Keratinocyte (primary cell): Measurements from ENCODE around the gene SUSD4. TPM values are rescaled to one million over a fixed set of nuclear protein-coding genes. Genes with fewer than 3 reads are reported as not detected.

Source experiments
- DNase-seq: peaks from one replicate; pipeline ENCODE4 v3.0.0-alpha.2; 2011; ENCODE audit warnings: low read depth, missing footprints, low spot score
- FAIRE-seq: peaks from 2 replicates; lab custom pipeline; 2011; peaks lifted over from hg19 to GRCh38; lab: Jason Lieb, UNC
- H2AFZ ChIP-seq: 2 replicates; pipeline ENCODE4 v1.6.0; 2012; ENCODE audit warnings: low read length, control low read depth, inconsistent platforms; ENCODE audit not compliant: control insufficient read depth
- H3K27ac ChIP-seq: 2 replicates; pipeline ENCODE4 v1.5.1; 2011; ENCODE audit warnings: low read length; ENCODE audit not compliant: control insufficient read depth, insufficient read depth
- H3K27me3 ChIP-seq: 3 replicates; pipeline ENCODE4 v1.6.0; 2011; ENCODE audit warnings: low read length; ENCODE audit not compliant: control insufficient read depth, insufficient read depth; ENCODE audit errors: extremely low read depth
- H3K36me3 ChIP-seq, 2 experiments: 2 replicates in 1 of 2; 3 replicates in 1 of 2; pipeline ENCODE4 v1.5.1; 2011; ENCODE audit warnings: low read length in 2 of 2, mild to moderate bottlenecking in 1 of 2; ENCODE audit not compliant: control insufficient read depth in 2 of 2, insufficient read depth in 2 of 2; ENCODE audit errors: extremely low read depth in 1 of 2
- H3K4me1 ChIP-seq: 3 replicates; pipeline ENCODE4 v1.5.1; 2011; ENCODE audit warnings: low read length; ENCODE audit not compliant: control insufficient read depth, insufficient read depth; ENCODE audit errors: extremely low read depth
- H3K4me2 ChIP-seq: 3 replicates; pipeline ENCODE4 v1.6.0; 2011; ENCODE audit warnings: low read depth, low read length; ENCODE audit not compliant: control insufficient read depth, insufficient read depth; ENCODE audit errors: extremely low read depth
- H3K4me3 ChIP-seq, 3 experiments: fragments of 200-600 bp in 1 of 3; sonication (generic) in 1 of 3; 2 replicates in 2 of 3; 3 replicates in 1 of 3; pipeline ENCODE4 v1.5.1; 2011 to 2016; ENCODE audit warnings: low read length in 3 of 3, mild to moderate bottlenecking in 3 of 3, control low read depth in 2 of 3, inconsistent platforms in 1 of 3, low read depth in 1 of 3, mixed read lengths in 1 of 3, mixed run types in 1 of 3, moderate library complexity in 1 of 3; ENCODE audit not compliant: control insufficient read depth in 2 of 3, insufficient read depth in 2 of 3; ENCODE audit errors: extremely low read depth in 1 of 3
- H3K79me2 ChIP-seq: 2 replicates; pipeline ENCODE4 v1.6.0; 2012; ENCODE audit warnings: low read length; ENCODE audit not compliant: control insufficient read depth, insufficient read depth
- H3K9ac ChIP-seq: 3 replicates; pipeline ENCODE4 v1.6.0; 2011; ENCODE audit warnings: low read length; ENCODE audit not compliant: control insufficient read depth, insufficient read depth; ENCODE audit errors: extremely low read depth
- H3K9me1 ChIP-seq: 3 replicates; pipeline ENCODE4 v1.6.0; 2011; ENCODE audit warnings: low read length; ENCODE audit not compliant: control insufficient read depth, insufficient read depth; ENCODE audit errors: extremely low read depth
- H3K9me3 ChIP-seq: 2 replicates; pipeline ENCODE4 v1.5.1; 2012; ENCODE audit warnings: low read depth, low read length; ENCODE audit not compliant: control insufficient read depth
- H4K20me1 ChIP-seq: 3 replicates; pipeline ENCODE4 v1.6.0; 2011; ENCODE audit warnings: low read length; ENCODE audit not compliant: control insufficient read depth, insufficient read depth; ENCODE audit errors: extremely low read depth
- EZH2 ChIP-seq: IDR thresholded peaks from one replicate; pipeline ENCODE4 v1.6.1; 2012; ENCODE audit warnings: inconsistent platforms, mild to moderate bottlenecking, low read length, moderate library complexity
- dilution Hi-C: fragments of 300-500 bp; cut with MboI; formaldehyde crosslinking; loops from one replicate; pipeline ENCODE4 v1.7.0; 2020; ENCODE audit warnings: low sequenced_read_pairs; ENCODE audit not compliant: extremely low pct_ligation_motif_present
- polyA plus RNA-seq, 5 experiments: library from polyadenylated mRNA; depleted of rRNA in 3 of 5; stranded (reverse) in 3 of 5; stranded (forward) in 1 of 5; unstranded in 1 of 5; fragments of >200 nt; gene quantifications; 1 replicate in 1 of 5; 2 replicates in 3 of 5; 3 replicates in 1 of 5; pipeline versions ENCODE4 v1.2.1 to v1.2.3, GENCODE V29; 2011 to 2012; ENCODE audit warnings: missing spikeins in 2 of 5, low read depth in 1 of 5, low replicate concordance in 1 of 5
- TF ChIP-seq, protein P1 (sequence below), 3 experiments: IDR thresholded peaks in 1 of 3; conservative IDR thresholded peaks in 1 of 3; optimal IDR thresholded peaks in 1 of 3; 2 replicates in 2 of 3; 3 replicates in 1 of 3; pipeline versions ENCODE3 to v1.5.1; 2011; ENCODE audit warnings: low read length in 3 of 3, mild to moderate bottlenecking in 3 of 3, moderate library complexity in 2 of 3, control low read depth in 1 of 3, inconsistent platforms in 1 of 3; ENCODE audit not compliant: insufficient read depth in 2 of 3; ENCODE audit errors: extremely low read depth in 1 of 3

Gene SUSD4
- polyA plus RNA-seq, 1 donor (not counting 4 experiments of a cell fraction or from before 2014, with no cell fraction given), result 1.6 TPM

DNA sequence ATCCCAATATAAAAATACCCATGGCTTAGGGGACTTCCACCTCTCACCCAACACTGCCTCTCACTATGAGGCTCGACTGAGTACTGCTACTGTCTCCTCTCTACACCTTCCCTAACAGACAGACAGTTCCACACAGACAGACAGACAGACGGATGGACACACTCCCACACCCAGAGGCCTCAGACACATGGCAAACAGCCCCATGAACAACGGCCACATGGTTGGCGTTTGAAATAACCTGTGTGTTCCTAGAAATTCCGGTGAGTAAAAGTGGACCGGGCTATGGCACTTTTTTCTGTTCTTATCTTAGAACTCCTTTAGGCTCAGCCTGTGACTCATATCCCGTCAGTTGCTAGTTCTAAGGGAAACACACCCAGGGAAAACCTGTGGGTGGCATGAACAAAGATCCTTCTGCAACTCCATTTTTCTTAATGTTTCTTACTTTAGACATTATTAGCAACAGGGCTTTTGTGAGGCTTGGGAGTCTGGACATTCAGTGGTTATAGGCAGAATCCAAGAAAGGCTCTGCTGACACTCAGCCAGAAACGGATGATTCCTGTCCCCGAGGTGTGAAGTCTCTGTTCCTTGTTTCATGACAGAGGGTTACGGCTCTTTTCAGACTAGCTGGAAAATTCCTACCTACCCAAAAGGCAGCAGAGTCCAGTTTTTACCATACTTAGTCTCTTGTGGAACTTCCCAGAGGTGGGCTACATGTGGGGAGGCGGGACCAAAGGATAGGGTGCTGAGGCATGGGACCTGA lies 130.4 kb downstream of the SUSD4 start:
- dilution Hi-C loops, result no loop called here
- H3K79me2 ChIP-seq, result no peaks in the 10 kb centered on the region
- H3K27ac ChIP-seq, result peak overlapping the region; percentile 89
- no peak for TF ChIP-seq EZH2
- TF ChIP-seq, protein P1, sequence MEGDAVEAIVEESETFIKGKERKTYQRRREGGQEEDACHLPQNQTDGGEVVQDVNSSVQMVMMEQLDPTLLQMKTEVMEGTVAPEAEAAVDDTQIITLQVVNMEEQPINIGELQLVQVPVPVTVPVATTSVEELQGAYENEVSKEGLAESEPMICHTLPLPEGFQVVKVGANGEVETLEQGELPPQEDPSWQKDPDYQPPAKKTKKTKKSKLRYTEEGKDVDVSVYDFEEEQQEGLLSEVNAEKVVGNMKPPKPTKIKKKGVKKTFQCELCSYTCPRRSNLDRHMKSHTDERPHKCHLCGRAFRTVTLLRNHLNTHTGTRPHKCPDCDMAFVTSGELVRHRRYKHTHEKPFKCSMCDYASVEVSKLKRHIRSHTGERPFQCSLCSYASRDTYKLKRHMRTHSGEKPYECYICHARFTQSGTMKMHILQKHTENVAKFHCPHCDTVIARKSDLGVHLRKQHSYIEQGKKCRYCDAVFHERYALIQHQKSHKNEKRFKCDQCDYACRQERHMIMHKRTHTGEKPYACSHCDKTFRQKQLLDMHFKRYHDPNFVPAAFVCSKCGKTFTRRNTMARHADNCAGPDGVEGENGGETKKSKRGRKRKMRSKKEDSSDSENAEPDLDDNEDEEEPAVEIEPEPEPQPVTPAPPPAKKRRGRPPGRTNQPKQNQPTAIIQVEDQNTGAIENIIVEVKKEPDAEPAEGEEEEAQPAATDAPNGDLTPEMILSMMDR (optimal IDR thresholded peaks at IDR 0.05 in 1 of 3, IDR thresholded peaks at IDR 0.05 in 1 of 3, conservative IDR thresholded peaks at IDR 0.05 in 1 of 3; ENCODE audit: extremely low read depth in 1 of 3, insufficient read depth in 2 of 3, low read length in 3 of 3), result no peak
- H3K36me3 ChIP-seq, result no peaks in the 10 kb centered on the region
- no peaks in the 10 kb centered on the region for H3K9me1 ChIP-seq
- H3K9me3 ChIP-seq, result no peaks in the 10 kb centered on the region
- H3K4me1 ChIP-seq, result peaks cover 39% of the 10 kb centered on the region
- H3K4me2 ChIP-seq, result peak overlapping the region; percentile 61
- peak overlapping the region in 1 of 3 experiments; percentile 9 for H3K4me3 ChIP-seq
- no peaks in the 10 kb centered on the region for H3K27me3 ChIP-seq
- DNase-seq, result peak; percentile 21
- peak overlapping the region; percentile 89 for H2AFZ ChIP-seq
- peak overlapping the region; percentile 63 for H3K9ac ChIP-seq
- FAIRE-seq, result peak; percentile 91
- H4K20me1 ChIP-seq, result no peaks in the 10 kb centered on the region

DNA sequence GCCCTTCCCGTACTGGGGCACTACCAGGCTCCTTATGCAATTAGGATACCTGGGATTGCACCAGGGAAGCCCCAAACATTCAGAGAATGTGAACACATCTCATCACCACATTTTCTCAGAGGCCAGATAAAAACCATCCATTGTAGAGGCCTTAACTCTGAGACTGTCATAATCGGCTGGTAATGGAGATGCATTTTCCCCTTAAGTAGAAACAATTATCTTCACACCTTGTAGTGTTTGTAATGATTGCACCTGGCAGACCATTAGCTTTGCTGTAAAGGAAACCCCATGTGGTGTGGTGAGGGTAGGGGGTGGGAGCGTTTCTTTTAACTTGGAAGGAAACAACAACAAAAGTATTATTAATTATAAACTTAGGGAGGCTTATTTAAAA lies 131.0 kb downstream of the SUSD4 start:
- no peak overlapping the region for H3K4me3 ChIP-seq
- H3K36me3 ChIP-seq, result no peaks in the 10 kb centered on the region
- H3K79me2 ChIP-seq, result no peaks in the 10 kb centered on the region
- H3K27me3 ChIP-seq, result no peaks in the 10 kb centered on the region
- DNase-seq (no peak), FAIRE-seq (no peak)
- H3K9me3 ChIP-seq, result no peaks in the 10 kb centered on the region
- TF ChIP-seq EZH2, result no peak
- TF ChIP-seq, protein P1 (optimal IDR thresholded peaks at IDR 0.05 in 1 of 3, IDR thresholded peaks at IDR 0.05 in 1 of 3, conservative IDR thresholded peaks at IDR 0.05 in 1 of 3; ENCODE audit: extremely low read depth in 1 of 3, insufficient read depth in 2 of 3, low read length in 3 of 3), result no peak
- dilution Hi-C loops, result no loop called here
- peak overlapping the region; percentile 89 for H3K27ac ChIP-seq
- H3K4me2 ChIP-seq, result peak overlapping the region; percentile 61
- H2AFZ ChIP-seq, result no peak overlapping the region
- no peaks in the 10 kb centered on the region for H4K20me1 ChIP-seq
- H3K4me1 ChIP-seq, result peaks cover 39% of the 10 kb centered on the region
- H3K9ac ChIP-seq, result no peak overlapping the region
- no peaks in the 10 kb centered on the region for H3K9me1 ChIP-seq
